Panc1 (cell line): Measurements from ENCODE around the gene MON1A. TPM values are rescaled to one million over a fixed set of nuclear protein-coding genes. Genes with fewer than 3 reads are reported as not detected.
A peak's percentile ranks its signal among the peaks of the same experiment; 100 is the strongest.
"Not testable (repeated sequence)": the region's sequence is repeated elsewhere in the genome, so short reads cannot be mapped to it uniquely, and the experiment has no call there.

Experiments used
- ATAC-seq: fragments of 200-7000 bp; cut with Tn5 transposase; 2 replicates; pipeline ENCODE4 v1.9.1; 2020; ENCODE audit warnings: mild to moderate bottlenecking, moderate library complexity
- BruUV-seq: library from RNA; stranded (reverse); fragments of 400-500 nt; replicated peaks from 2 replicates; lab custom pipeline; 2021; lab: Mats Ljungman, UMichigan
- CTCF ChIA-PET: fragments of 300-600 bp; sonication (Branson Sonifier 250); formaldehyde crosslinking; loops from one replicate; lab custom pipeline; 2022; ENCODE audit warnings: antibody characterized with exemption; lab: Charles Lee
- POLR2A ChIA-PET: fragments of 300-600 bp; sonication (Branson Sonifier 250); formaldehyde crosslinking; loops from one replicate; lab custom pipeline; 2022; ENCODE audit warnings: antibody characterized with exemption; lab: Charles Lee
- DNase-seq: peaks from one replicate; pipeline ENCODE4 v3.0.0-alpha.2; 2010; ENCODE audit warnings: low read depth, low spot score
- H3K27ac ChIP-seq: 2 replicates; pipeline ENCODE4 v1.5.1; 2011; ENCODE audit warnings: mild to moderate bottlenecking, low read length, inconsistent platforms
- H3K27me3 ChIP-seq: fragments of 200-500 bp; sonication (Bioruptor generic); 2 replicates; pipeline ENCODE4 v1.6.0; 2014; ENCODE audit warnings: low read length, inconsistent platforms; ENCODE audit not compliant: control insufficient read depth, insufficient read depth
- H3K36me3 ChIP-seq: fragments of 200-500 bp; sonication (Bioruptor generic); 2 replicates; pipeline ENCODE4 v1.5.1; 2014; ENCODE audit warnings: inconsistent platforms, mild to moderate bottlenecking, low read length, moderate library complexity; ENCODE audit not compliant: control insufficient read depth, insufficient read depth
- H3K4me1 ChIP-seq: 2 replicates; pipeline ENCODE4 v1.5.1; 2011; ENCODE audit warnings: inconsistent platforms, mild to moderate bottlenecking, low read length, moderate library complexity; ENCODE audit not compliant: control insufficient read depth, insufficient read depth
- H3K4me3 ChIP-seq, 2 experiments: 2 replicates each; pipeline ENCODE4 v1.5.1; 2011 to 2012; ENCODE audit warnings: low read depth in 2 of 2, low read length in 2 of 2, mild to moderate bottlenecking in 2 of 2, inconsistent platforms in 1 of 2, moderate library complexity in 1 of 2
- H3K9me3 ChIP-seq: fragments of 200-500 bp; sonication (Bioruptor generic); 2 replicates; pipeline ENCODE4 v1.5.1; 2014; ENCODE audit warnings: low read depth, mild to moderate bottlenecking, inconsistent platforms, low read length, moderate library complexity; ENCODE audit not compliant: control insufficient read depth, insufficient read depth
- CTCF ChIP-seq: fragments of 450-650 bp; IDR thresholded peaks from 2 replicates; pipeline ENCODE4 v1.5.1; 2017; ENCODE audit warnings: mild to moderate bottlenecking
- POLR2AphosphoS5 ChIP-seq: IDR thresholded peaks from 2 replicates; pipeline ENCODE4 v1.6.1; 2012; ENCODE audit warnings: mild to moderate bottlenecking, low read depth, low read length, moderate library complexity
- SIN3A ChIP-seq: IDR thresholded peaks from 2 replicates; pipeline ENCODE4 v1.6.1; 2012; ENCODE audit warnings: low read depth, mild to moderate bottlenecking, low read length, moderate library complexity, borderline replicate concordance; ENCODE audit not compliant: insufficient read depth
- TCF7L2 ChIP-seq: IDR thresholded peaks from 2 replicates; pipeline ENCODE4 v1.6.1; 2011; ENCODE audit warnings: mild to moderate bottlenecking, low read depth, low read length, inconsistent platforms
- in situ Hi-C: cut with HindIII; loops from 2 replicates; pipeline ENCODE4 v1.10.0; 2016; ENCODE audit warnings: low sequenced_read_pairs, low pct_unique_long_range_greater_than_20kb
- intact Hi-C: fragments of 100-400 bp; cut with micrococcal nuclease; formaldehyde crosslinking; loops from one replicate; pipeline ENCODE4 v1.10.0; 2022; ENCODE audit not compliant: unreplicated experiment
- total RNA-seq: library from RNA; stranded (reverse); gene quantifications from one replicate; pipeline ENCODE4 v1.2.1, GENCODE V29; 2021; ENCODE audit not compliant: unreplicated experiment
- TF ChIP-seq, protein P1 (sequence below), 2 experiments: IDR thresholded peaks; 2 replicates each; pipeline ENCODE4 v1.6.1; 2011 to 2012; ENCODE audit warnings: low read depth in 2 of 2, control low read depth in 1 of 2, low read length in 1 of 2, mild to moderate bottlenecking in 1 of 2, moderate library complexity in 1 of 2; ENCODE audit not compliant: insufficient read depth in 1 of 2

Gene MON1A
- total RNA-seq, 1 experiment from 2014 or later = 12.9 TPM

GRCh38 chr3:49908373-49909199 is 21.0 kb downstream of the MON1A start:
- H3K9me3 ChIP-seq = no peaks in the 10 kb centered on the region
- H3K4me3 ChIP-seq = no peak overlapping the region
- no peak overlapping the region for H3K27ac ChIP-seq
- POLR2A ChIA-PET = no interaction called here
- H3K27me3 ChIP-seq = no peaks in the 10 kb centered on the region
- in situ Hi-C loops (no loop called here), intact Hi-C loops (loop anchor here (5.0 kb wide), 1 partner anchor 106 kb away; the partner anchor contains the start of gene INKA1)
- TF ChIP-seq CTCF (no peak), TCF7L2 (no peak), POLR2AphosphoS5 (no peak)
- TF ChIP-seq, protein P1, sequence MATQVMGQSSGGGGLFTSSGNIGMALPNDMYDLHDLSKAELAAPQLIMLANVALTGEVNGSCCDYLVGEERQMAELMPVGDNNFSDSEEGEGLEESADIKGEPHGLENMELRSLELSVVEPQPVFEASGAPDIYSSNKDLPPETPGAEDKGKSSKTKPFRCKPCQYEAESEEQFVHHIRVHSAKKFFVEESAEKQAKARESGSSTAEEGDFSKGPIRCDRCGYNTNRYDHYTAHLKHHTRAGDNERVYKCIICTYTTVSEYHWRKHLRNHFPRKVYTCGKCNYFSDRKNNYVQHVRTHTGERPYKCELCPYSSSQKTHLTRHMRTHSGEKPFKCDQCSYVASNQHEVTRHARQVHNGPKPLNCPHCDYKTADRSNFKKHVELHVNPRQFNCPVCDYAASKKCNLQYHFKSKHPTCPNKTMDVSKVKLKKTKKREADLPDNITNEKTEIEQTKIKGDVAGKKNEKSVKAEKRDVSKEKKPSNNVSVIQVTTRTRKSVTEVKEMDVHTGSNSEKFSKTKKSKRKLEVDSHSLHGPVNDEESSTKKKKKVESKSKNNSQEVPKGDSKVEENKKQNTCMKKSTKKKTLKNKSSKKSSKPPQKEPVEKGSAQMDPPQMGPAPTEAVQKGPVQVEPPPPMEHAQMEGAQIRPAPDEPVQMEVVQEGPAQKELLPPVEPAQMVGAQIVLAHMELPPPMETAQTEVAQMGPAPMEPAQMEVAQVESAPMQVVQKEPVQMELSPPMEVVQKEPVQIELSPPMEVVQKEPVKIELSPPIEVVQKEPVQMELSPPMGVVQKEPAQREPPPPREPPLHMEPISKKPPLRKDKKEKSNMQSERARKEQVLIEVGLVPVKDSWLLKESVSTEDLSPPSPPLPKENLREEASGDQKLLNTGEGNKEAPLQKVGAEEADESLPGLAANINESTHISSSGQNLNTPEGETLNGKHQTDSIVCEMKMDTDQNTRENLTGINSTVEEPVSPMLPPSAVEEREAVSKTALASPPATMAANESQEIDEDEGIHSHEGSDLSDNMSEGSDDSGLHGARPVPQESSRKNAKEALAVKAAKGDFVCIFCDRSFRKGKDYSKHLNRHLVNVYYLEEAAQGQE (IDR thresholded peaks at IDR 0.05; ENCODE audit: insufficient read depth in 1 of 2, low read depth in 2 of 2, low read length in 1 of 2) = no peak
- DNase-seq (no peak), ATAC-seq (no peak)
- CTCF ChIA-PET = interaction anchor here (0.6 kb wide), 1 partner anchor 83 kb away, joined by 7 read pairs; no protein-coding TSS in a partner anchor
- H3K36me3 ChIP-seq = no peaks in the 10 kb centered on the region
- H3K4me1 ChIP-seq = peaks cover 14% of the 10 kb centered on the region
- no TSS peak for BruUV-seq

DNA sequence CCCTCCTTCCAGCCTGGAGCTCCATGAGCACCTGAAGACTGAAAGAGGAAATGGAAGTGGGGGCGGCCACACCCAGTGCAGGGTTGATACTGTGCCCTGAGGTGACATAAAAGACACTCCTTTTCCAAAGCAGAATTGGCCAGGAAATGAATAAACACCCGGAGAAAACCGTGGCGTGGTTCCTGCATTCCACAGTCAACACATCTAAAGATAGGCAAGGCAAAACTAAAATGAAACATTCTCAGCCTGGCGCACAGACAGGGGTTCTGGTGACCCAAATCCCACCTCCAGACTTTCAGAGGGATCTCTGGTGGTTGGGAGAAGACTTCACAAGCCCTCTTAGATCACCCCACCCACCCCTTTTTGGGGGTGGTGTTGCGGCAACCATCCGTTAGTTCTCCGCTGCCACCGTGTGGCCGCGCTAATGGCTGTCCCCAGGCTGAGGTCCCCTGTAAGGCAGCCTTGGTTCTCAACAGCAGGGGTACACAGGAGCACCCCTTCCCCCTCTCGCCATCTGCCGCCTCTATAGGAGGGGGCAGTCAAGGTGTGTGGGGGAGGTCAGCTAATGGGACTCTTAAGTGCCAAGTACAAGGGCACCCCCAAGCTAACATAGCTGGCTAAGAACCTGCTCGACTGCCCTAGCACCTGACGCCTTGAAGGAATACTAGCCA is 23.4 kb downstream of the MON1A start:
- intact Hi-C loops = loop anchor here (5.0 kb wide), 1 partner anchor 104 kb away; the partner anchor contains the start of gene INKA1
- ChIA-PET POLR2A (interaction anchor here (0.6 kb wide), 1 partner anchor 30 kb away, joined by 3 read pairs; no protein-coding TSS in a partner anchor), CTCF (interaction anchor here (0.6 kb wide), 2 partner anchors 134 to 135 kb away, joined by 3 to 4 read pairs; no protein-coding TSS in a partner anchor)
- TF ChIP-seq SIN3A = no peak
- TF ChIP-seq CTCF = peak; percentile 86
- no peak for TF ChIP-seq POLR2AphosphoS5
- TF ChIP-seq, protein P1 (IDR thresholded peaks at IDR 0.05; ENCODE audit: insufficient read depth in 1 of 2, low read depth in 2 of 2, low read length in 1 of 2) = no peak
- no peak for TF ChIP-seq TCF7L2
- BruUV-seq = no TSS peak
- Histone ChIP-seq H3K9me3 (no peaks in the 10 kb centered on the region), H3K4me1 (peaks cover 22% of the 10 kb centered on the region), H3K36me3 (peaks cover 2% of the 10 kb centered on the region; the same call in 1 of the 2 replicates), H3K4me3 (peak overlapping the region in 1 of 2 experiments; percentile 49; a peak in 2 of 4 replicates), H3K27me3 (no peaks in the 10 kb centered on the region), H3K27ac (peak overlapping the region; percentile 72)
- in situ Hi-C loops = no loop called here
- no peak for DNase-seq
- peak; percentile 65 for ATAC-seq

- intact Hi-C loops, H3K36me3 ChIP-seq, DNase-seq, H3K4me3 ChIP-seq, H3K27me3 ChIP-seq, H3K9me3 ChIP-seq, in situ Hi-C loops, POLR2A ChIA-PET, BruUV-seq, ATAC-seq: not testable (repeated sequence)
- CTCF ChIA-PET = interaction anchor here (0.7 kb wide), 1 partner anchor 101 kb away, joined by 3 read pairs; no protein-coding TSS in a partner anchor
- Histone ChIP-seq H3K27ac (peak overlapping the region; percentile 87), H3K4me1 (peaks cover 33% of the 10 kb centered on the region)
These were observed 25.2 kb downstream of the MON1A start for GRCh38 chr3:49904448-49904847.
